ENCODE data around the gene FGF4.
A peak's percentile ranks its signal among the peaks of the same experiment; 100 is the strongest.

The FGF4 gene

DNA sequence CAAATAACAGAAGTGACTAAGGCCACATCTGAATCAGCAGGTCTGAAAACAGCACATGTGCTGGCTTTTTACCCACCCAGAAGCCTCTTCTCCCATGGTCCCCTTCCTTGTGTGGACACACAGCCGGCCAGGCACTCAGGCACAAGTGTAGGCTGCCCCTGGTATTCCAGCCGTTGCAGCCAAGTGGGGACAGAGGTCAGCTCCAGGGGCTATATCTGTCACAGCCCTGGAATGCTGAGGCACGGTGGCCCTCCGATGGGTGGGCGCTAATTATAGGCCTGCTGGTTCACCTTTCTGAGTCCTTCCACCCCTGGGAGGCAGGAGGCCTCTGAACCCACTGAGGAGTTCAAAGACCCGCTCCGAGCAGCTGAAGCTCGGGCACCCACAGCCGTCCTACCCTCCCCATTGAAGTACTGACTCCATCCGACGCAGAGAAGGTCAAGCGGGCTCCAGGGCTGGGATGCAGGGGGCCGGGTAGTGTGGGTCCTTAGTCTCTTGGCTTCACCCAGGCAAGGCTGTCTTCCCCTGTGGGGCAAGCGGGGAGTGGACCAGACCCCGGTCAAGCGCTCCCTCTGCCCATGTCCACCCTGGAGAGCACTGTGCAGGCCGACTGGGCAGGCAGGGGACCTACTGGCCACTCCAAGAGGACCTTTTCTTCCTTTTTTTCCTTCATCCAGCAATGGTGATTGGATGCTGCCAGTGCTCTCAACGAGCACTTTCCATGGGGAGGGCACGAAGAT, 29.8 kb upstream of the FGF4 start:
- DNase-seq, result no peak

DNA sequence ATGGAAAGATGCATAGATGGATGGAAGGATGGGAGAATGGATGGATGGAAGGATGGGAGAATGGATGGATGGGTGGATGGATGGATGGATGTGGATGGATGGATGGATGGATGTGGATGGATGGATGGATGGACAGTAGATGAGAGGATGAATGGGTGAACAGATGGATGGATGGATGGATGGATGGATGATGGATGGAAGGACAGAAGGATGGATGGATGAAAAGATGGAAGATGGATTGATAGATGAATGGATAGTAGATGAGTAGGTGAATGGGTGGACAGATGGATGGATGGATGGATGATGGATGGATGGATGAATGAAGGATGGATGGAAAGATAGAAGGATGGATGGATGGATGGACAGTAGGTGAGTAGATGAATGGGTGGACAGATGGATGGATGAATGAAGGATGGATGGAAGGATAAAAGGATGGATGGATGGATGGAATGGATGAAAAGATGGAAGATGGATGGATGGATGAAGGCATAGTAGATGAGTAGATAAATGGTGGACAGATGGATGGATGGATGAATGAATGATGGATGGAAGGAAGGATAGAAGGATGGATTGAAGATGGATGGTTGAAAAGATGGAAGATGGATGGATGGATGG, 28.6 kb upstream of the FGF4 start:
- no peak for DNase-seq

DNA sequence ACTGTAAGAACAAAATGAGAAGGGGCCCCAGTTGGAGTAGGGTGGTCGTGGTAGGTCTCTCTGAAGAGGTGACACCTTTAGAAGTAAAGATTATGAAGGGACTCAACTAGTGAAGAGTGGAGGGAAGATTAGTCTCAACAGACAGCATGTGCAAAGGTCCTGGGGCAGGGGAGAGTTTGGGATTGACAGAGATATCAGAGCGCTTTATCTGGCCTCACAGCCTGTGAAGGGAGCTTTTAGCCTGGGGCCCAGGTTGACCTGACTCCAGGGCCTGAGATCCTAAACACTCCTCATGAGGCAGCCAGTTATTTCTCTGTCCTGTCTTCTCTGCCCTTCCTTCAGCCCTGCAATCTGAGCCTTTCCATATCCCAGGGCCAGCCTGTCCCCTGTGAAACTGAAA, 27.9 kb upstream of the FGF4 start:
- no peak for DNase-seq

DNA sequence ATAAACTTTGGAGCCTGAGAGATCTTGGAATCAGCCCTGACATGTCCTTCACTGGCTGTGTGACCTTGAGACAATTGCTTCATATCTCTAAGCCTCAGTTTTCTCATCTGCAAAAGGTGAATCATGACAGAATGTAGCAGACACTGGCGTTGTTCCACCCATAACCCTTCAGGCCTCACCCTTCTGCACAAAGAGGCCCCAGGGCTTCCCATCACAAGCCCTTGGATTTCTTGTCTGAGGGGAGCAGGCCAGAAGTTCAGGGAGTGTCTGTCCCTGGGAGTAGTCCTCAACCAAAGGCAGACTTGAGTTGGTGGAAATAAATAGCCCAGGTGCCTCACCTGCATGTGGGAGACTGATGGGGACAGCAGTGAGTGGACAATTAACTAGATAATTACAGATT, 27.4 kb upstream of the FGF4 start:
- DNase-seq, result no peak

DNA sequence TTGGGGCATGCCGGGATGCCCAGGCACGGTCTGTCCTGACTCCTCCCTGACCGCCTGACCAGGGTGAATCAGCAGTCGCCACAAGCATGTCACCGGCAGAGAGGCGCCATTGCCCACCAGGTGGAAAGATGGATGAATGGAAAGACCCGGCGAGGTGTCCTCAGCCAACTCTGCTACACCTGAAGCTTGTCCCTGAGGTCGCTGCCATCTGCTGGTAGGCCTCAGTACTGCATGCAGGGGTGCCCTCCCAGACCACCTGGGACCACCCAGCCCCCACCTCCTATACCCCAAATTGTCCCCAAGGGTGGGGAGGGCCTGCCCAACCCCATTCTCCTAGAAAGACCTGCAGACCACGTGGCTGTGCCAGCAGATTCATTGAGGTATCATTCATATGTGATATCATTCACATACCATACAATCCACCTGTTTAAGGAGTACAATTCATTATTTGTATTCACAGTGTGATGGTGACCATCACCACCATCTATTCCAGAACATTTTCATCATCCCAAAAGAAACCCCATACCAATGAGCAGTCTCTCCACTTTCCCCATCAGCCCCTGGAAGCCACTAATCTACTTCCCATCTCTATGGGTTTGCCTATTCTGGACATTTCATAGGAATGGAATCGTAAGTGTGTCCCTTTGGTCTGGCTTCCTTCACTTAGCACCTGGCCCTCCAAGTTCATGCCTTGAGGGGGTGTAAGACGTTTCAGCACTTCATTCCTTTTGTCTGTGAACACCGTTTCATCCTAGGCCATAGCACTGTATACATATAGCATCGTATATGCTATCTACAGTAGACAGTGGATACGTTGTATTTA, 26.6 kb upstream of the FGF4 start:
- peak; percentile 24 for DNase-seq

DNA sequence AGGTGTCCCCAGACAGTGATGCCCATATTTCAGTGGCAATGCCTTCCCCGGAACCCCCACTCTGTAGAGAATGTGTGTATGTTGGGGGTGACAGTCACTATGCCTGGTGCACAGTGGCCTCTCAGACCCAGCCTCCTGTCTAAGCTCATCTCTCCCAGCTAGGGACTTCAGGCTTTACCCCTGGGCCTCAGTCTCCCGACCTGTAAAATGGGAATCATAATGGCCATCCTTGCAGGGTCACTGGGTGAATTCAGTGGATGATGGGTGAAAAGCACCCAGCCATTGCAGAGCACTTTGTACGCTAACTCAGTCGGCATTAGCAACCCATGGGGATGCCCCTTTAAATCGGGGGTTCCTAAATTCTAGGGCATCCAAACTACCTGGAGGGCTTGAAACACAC, 25.1 kb upstream of the FGF4 start:
- DNase-seq, result no peak

DNA sequence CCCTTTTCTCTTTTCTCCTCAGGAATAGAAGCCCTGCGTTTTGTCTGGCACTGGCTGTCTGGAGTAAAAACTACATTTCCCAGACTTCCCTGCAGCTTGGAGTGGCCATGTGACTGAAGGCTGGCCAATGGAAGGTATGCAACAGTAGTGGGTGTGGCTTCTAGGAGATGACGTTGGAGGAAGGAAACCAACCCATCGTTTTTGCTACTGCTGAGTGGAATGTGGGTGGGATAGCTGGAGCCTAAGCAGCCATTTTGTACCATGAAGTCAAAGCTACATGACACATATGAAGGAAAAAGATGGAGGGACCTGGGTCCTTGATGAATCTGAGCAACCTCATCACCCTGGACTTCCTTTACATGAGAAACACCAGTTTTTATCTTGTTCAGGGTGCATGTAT, 24.4 kb upstream of the FGF4 start:
- DNase-seq, result no peak

DNA sequence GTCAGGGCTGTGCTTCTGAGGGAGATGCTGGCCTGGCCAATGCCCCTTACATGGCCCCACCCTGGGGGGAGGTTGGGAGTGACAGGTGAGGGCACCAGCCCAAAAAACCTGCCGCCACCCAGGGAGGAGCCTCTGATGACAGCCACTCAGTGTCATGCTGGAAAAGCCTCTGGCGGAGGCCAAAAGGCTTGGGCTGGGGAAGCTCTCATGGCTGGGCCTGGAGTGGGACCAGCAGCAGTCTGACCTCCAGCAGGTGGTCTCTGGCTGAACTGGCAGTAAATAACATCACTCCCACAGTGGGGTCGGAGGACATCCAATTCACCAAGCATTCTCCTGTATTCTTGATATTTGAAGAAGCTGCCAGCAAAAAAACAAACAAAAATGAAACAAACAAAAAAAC, 24.0 kb upstream of the FGF4 start:
- DNase-seq, result no peak

DNA sequence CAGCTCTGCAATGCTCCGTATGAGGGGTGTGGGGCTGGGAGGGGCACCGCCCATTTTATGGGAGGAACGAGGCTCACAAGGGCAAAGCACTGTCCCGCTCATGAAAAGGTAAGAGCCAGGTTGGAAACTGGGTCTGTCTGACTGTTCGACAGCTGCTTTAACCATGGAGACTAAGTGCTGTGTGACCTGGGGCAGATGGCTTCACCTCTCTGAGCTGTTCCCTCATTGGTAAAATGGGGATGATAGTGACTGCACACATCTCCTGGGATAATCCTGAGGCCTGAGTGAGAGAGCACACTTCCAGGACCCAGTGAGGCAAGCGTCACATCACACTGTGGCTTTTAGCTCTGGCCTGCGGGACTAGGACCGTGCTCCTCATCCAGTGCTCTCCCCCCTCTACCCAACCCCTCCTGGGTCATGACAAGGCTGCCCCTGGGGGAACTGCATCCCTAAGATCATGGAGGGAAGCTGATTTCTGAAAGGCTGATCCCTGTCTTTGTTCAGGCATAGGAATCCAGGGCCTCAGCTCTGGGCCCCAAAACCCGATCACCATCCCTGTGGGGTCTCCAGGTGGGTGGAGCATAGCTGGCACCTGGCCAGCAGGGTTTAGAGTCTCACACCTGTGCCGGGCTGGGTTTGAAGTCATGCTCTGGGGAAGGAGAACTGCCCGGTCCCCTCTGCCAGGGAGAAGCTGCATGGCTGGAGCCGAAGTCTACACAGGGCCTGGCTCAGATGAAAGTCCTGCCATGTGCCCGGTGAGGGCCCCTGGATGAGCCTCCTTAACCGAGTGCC, 22.8 kb upstream of the FGF4 start:
- no peak for DNase-seq

DNA sequence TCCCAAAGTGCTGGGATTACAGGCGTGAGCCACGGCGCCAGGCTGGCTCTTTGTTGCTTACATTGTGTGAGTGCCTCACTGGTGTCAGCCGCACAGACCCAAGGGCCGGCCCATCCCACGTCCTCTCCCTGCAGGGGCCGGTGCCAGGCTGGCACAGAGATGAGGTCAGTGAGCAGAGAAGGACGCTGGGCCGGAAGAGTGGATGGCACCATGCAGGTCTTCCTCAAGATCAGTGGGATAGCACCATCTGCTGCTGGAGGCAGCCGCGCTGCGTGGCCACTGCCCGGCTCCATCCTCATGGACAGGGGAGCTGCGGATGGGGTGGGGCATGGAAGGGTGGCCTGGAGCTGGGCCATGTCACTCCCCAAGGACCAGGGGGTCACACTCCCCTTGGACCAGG, 22.0 kb upstream of the FGF4 start:
- no peak for DNase-seq

DNA sequence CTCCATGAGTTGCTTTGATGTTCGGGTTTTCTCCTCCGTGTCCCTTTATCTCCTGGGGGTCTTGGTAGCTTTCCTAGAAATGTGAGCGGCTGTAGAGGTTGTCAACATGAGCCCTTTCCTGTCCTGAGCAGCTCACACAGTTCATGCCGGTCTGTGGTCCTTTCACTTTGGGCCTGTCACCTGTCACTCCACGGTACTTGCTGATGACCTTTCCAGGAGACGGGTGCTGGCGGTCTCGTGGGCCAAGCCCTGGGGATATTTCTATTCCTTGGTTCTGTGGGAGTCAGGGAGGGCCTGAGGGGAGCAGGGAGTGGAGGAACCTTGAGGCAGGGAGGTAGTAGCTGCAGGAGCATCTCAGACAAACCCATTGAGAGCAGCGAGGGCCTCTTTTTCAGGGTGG, 20.9 kb upstream of the FGF4 start:
- no peak for DNase-seq

DNA sequence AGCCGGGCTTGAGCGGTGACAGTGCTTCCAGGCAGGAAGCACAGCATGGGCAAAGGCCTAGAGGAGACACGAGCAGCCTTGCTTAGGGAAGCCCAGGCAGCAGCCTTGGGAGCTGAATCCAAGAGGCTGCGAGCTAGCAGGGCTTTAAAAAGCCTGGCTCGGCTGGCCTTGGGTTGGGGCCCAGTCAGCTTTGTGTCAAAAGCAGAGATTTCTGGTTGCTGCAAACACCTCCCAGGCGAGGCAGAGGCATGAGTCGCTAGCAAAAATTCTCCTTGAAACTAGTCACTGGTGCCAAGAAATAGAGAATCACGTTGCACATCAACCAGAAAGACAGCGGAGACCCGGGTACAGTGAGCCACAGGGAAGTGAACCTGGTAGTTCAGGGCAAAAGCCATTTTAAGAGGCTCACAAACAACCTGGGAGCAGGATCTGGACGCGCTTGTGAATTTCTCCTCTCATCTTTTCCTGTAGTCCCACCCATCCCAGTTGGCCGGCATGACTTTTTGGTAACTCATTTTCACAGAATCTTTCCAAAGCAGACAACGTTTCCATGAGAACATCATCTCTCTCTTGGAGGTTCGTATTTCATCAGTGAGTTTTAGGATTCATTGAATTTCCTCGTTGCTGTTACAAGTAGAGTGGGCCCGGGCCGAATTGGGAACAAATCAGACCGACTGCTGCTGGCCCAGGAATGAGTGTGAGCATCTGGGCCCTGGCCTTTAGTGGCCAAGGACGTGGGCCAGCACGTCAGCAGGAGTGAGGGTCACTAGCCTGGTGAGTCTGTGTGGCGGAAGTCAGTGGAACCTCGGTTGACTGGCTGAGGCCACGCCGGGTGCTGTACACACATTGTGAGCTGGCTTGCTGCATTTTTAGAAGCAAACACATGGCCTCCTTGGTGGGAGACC, 16.4 kb upstream of the FGF4 start:
- DNase-seq, result no peak

DNA sequence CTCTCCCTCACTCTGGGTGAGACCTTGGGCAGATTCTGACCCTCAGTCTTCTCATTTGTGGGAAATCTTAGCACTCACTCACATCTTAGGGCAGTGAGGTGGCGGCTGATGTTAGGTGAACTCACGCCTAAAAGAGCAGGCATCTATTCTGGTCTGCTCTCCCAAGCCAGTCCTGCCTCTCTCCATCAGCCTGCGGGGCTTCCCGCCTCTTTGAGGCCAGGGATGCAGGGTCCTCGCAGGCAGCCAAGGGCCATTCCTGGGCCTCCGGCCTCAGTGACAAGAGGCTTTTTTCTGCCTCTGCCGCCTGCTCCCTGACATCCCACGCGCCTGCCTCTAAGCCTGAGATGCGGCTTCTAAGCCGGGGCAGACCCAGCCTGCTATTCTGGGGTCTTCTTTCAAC, 13.8 kb upstream of the FGF4 start:
- DNase-seq, result no peak

DNA sequence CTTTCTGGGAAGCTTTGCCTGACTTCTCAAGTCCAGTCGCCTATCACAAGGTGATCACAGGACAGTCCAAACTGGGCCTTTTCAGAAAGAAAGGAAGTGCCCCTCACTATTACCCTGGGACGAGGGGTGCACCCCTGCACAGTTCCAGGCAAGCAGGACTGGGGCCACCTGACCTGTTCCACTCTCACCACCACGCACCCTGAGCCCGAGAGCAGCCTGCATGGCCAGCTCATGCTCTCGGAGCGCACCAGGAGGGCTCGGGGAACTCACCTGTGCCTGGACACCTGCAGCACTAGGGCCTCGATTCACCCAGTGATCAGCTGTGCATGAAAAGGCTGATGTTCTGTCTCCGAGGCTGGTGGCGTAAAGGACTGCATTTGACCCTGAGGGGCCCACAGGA, 12.8 kb upstream of the FGF4 start:
- no peak for DNase-seq

DNA sequence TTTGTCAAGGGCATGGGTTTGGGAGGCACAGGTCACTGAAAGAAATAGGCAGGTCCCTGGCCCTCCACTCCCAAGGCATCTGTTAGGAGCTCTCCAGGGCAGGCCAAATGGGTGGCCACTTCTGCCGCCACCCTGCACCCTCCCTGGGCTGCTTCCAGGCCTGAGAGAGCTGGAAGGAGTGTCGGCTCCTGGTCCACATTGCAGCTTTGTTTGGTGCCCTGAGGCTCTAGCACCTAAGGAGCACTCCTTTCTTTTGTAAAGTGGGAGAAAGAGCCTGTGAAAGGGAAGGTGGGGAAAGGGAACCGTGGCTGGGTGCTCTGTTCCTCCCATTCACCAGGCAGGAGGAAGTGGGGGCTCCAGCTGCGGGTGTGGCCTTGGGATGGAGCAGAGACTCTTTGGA, 12.3 kb upstream of the FGF4 start:
- DNase-seq, result no peak

DNA sequence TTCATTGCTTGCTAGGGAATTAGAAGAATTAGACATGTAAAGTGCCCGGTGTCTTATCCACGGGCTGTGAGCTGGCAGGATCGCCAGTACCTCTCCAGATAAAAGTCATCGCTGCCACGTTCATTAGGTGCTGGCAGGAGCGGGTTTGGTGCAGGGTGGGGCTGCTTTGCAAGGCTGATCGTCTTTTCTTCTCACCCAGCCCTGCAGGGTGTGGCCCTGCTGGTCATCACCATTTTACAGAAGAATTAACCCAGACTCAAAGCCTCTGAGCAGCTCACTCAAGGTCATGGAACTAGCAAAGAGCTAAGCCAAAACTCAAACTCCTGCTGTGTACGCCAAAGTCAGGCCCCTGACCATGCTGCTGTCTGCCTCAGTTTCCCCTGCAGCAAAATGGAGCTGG, 6.1 kb upstream of the FGF4 start:
- DNase-seq, result no peak

DNA sequence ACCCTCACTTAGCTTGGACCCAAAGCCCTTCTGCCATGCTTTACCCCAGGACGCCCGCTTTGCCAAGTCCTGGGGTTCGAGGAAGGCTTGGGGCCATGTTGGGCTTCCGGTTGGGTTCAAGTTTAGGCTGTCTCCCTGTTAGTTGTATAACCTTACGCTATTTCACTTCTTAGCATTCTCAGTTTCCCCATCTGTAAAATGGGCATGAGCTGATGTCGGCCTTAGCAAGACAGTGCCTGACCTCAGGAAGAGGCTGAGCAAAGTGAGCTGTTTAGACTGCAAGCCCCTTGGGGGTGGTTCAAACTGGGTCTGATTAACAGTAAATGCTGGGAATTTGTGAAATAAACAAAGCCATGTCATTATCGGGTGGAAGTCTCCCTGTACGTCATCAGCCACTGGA, 3.2 kb upstream of the FGF4 start:
- no peak for DNase-seq

DNA sequence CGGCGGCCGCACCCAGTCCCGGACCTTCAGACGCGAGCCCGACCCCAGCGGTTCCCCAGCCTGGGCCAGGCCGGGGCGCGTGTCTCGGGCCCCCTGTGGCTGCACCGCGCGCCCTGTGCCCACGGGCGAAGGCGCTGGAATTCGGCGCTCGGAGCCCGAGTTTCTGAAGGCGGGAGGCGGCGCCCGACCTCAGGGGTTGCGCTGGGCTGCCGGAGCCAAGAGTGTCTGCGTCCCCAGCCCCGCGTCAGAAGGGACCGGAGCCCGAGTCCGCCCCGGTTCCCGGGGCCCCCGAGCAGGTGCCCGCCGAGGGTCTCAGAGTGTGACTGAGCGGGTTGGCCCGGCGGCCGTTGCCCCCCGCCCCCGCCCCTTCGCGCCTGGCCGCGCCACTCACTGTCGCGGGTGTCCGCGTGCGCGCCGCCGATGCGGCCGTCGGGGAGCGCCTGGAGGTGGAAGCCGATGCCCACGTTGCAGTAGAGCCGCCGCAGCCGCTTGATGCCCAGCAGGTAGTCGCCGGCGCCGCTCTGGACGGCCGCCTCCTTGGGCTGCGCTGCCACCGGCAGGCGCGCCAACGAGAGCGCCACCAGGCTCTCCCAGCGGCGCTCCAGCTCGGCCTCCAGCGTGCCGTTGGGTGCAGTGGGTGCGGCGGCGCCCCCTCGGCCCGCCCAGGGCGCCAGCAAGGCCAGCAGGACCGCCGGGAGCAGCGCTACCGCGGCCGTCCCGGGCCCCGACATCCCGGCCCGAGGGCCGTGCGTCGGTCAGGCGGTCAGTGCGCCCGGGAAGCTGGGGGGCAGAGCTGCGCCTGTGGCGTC, 583 bp downstream of the FGF4 start:
- no peak for DNase-seq

DNA sequence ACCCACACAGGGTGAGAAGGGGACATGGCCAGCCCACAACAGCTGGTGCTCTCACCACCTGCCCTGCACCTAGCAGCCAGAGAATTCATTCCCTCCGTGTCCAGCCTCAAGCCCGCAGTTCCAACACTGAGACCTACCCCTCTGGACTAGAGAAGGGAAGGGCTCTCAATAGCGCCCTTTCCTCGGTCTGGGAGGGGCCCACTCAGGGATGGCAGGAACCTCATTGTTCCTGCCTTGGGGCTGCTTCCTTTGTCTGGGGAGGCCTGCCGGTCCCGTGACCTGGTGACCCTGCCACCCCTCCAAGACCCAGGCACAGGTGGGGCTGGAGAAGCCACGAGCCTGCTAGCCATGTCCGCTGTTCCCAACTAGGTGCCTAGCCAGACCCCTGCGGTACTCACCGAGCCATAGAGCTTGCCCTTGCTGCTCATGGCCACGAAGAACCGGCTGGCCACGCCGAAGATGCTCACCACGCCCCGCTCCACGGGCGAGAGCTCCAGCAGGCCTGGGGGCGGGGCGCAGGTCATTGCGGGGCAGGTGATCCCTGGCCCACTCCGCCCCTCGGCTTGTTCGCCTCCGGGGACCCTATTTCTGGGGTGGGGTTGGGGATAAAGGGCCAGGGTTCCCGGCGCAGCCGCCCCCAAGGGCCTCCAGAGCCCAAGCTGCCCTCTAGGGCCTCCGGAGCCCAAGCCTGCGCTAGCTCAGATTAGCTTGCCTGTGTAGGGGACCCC, 1.4 kb downstream of the FGF4 start:
- DNase-seq, result no peak

DNA sequence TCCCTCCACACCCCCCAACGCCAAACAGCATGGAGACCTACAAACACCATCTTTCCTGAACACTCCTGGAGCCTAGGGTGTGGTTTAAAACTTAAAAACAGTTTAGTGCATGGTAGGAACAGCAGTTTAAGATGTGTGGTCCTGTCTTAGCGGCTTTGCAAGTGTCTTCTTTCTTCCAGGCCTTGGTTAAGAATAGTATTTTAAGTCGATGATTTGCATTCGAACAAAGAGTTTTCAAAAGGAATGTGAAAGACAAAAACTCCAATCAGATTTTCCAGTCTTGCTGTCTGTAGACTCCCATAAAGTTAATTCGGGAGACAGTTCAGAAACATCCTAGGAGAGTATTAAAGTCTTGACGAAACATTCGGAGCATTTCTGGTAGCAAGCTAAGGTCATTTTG, 3.7 kb downstream of the FGF4 start:
- DNase-seq, result no peak

DNA sequence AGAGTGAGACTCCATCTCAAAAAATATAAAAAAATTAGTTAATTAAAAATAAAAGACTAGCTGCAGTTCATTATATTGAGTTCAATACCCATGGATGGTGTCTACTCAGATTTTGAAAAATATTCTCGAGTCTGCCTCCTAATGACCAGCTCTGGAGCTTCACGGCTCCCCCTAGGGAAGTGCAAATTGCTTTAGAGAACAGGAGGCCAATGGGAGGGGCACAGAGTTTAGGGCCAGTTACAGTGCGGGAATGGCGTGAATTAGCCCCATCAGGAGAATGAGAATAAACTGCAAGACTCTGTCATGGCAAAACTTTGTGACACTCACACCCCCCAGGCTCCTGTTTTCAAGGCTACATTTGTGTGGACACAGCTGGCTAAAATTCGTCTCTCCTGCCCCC, 4.6 kb downstream of the FGF4 start:
- no peak for DNase-seq
